Mucosa of gallbladder (tissue), 1 donor: ENCODE data around the gene KDM5C. TPM values are rescaled to one million over a fixed set of nuclear protein-coding genes. Genes with fewer than 3 reads are reported as not detected.

Source experiments
- DNase-seq: peaks from one replicate; pipeline ENCODE4 v3.0.0-alpha.2; 2020; ENCODE audit warnings: low spot score
- total RNA-seq: library from RNA; stranded (reverse); gene quantifications from one replicate; pipeline ENCODE4 v1.2.1, GENCODE V29; 2021
- donor health status: DM: no; HTN: no; CAD: no.

Gene KDM5C
- total RNA-seq, 1 donor from 2014 or later, result 140 TPM

DNA sequence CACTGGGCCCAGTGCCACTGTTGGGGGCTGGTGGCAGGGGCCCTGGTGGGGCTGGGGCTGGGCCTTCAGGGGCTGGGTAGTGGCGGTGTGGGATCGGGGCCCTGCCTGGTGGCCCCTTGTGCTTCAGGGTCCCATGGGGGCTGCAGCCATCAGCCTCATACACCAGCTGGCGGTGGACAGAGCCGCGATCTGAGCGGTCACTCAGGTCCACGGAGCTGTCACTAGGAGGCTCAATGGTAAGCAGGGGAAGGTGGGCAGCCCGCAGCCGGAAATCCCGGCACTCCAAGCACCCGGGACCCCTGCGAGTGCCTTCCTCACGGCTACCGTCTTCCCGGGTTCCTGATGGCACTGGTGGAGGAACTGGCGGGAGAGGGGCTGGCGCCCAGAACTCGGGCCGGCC, 25.5 kb upstream of the KDM5C start:
- DNase-seq, result no peak

DNA sequence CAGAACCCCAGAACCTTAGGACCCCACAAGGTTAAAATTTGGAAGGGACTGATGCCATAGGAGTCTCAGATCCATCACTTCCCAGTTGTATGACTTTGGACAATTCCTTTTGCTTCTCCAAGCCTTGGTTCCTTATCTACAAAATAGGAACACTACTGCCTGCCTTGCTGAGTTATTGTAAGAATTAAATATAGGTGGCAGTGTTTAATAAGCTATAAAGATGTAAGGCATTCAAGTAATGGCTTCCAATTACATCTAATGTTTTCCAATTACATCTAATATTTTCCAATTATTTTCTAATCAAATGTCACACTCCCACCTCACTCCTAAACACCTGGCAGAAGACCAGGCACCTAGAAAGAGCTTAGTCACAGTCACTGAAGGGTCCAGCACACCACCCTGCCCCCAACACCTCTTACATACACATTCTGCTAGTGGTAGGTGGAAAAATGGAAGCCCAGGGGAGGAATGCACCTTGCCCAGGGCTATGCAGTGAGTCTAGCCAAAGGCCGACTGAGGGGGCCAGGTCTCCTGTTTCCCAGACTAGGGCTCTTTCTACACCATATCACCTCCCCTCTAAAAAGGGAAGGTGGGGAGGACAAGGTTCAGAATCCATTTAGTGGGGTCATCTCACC, 24.5 kb upstream of the KDM5C start:
- no peak for DNase-seq

DNA sequence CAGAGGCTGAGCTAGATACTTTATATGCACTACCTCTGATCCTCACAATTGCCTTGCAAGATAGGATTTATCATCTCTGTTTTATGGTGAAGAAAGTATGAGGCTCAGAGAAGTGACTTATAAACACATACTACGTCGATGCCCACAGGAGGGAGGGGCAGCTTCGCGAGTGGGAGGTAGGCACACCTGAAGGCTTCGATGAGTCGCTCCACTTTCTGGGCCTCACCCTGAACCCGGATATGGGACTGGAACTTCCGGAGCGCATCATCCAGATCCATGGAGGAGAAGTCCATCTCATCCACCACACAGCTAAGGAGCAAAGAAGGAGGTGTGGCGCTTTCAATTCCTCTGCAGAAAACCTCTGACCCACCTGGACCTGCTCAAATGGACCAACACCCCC, 22.9 kb upstream of the KDM5C start:
- DNase-seq, result no peak

DNA sequence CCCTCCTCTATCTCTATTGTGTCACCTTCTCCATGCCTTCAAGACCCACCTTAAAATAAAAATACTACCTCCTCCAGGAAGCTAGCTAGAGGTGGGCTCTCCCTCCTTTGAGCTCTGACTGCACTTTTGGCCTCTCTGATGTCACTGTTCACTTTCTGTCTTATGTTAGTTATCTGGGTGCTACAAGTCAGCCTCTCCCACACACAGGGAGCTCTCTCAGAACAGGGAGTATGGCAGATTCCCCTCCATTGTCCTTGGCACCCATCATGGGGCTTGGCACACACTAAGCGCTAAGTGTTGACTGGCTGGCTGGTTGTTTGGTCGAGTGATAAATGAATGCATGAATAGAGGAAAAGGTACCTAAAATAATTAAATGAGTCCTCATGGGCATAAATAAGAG, 21.2 kb upstream of the KDM5C start:
- DNase-seq, result no peak

DNA sequence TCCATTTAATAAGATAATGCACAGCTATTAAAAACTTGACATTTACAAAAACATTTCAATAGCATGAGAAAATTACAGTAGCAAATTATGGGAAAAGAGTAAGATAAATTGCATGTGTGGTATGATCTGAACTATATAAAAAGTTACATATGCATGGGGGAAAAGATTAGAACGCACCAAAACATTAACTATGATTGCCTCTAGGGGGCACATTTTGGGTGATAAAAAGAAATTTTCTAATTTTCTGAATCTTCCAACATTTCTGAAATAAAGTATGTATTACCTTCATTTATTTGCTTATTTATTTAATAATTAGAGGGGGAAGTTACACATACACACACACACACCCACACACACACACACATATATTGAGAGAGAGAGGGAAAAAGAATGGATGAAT, 19.6 kb upstream of the KDM5C start:
- no peak for DNase-seq

DNA sequence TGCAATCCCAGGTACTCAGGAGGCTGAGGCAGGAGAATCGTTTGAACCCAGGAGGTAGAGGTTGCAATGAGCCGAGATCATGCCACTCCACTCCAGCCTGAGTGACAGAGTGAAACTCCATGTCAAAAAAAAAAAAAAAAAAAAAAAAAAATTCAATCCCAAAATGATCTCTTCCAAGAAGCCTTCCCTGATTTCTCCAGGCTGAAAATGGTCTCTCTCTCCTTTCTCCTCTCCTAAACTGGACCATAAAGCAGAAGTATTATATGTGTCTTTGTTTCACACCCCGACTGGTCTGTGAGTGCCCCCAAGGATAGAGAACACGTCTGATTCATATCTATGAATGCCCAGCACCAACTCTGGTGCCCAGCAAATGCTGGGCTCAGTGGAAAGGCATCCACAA, 17.3 kb upstream of the KDM5C start:
- no peak for DNase-seq

DNA sequence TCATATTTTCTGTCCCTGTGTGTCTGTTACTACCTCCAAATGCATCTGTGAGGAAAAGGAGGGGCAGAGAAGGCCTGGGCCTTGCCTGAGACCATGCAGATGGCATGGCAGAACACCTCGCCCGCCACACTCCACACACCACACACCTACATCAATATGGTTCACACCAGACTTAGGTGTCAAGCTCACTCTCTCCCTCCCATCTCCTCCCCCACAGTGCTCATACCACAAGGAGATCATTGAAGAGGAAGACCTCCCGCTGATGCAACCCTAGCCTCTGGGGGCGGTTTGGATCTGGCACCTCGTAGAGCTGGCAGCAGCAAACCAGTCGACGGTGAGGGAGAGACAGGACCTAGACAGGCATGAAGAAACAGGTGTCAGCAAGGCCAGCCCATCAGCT, 16.6 kb upstream of the KDM5C start:
- DNase-seq, result no peak

DNA sequence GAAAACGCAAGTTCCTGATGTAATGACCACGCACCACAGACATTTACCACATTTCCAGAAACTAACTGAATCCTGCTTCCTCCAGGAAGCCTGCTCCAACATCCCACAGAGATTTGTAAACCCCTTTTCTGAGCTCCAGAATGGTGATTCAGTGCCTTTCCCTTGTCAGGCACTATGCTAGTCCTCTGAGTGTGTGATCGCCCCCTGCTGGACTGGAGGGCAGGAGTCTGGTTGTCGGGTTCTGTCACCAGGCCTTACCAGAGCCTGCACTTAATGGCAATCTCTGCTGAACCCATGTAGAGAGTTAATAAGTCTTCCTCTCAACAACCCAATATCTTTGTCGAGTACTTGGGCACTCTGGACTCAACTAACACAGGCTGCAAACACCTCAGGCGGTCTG, 14.5 kb upstream of the KDM5C start:
- no peak for DNase-seq

DNA sequence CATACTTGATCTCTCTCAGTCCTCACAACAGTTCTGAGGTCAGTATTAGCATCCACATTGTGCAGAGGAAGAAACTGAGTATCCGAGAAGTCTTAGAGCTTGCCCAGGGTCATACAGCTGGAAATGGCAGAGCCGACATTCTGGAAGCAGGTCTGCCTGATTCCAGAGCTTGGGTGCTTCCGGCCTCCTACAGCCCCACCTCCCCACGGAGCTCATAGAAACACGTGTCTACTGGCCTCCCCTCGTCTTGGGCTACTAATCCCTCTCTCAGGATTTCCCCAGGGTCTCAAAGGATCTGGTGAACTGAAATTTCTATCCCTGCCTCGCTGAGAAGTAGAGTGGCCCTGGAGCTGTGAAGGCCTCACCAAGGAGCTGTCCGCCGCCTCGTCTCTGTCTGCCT, 12.0 kb upstream of the KDM5C start:
- DNase-seq, result no peak

DNA sequence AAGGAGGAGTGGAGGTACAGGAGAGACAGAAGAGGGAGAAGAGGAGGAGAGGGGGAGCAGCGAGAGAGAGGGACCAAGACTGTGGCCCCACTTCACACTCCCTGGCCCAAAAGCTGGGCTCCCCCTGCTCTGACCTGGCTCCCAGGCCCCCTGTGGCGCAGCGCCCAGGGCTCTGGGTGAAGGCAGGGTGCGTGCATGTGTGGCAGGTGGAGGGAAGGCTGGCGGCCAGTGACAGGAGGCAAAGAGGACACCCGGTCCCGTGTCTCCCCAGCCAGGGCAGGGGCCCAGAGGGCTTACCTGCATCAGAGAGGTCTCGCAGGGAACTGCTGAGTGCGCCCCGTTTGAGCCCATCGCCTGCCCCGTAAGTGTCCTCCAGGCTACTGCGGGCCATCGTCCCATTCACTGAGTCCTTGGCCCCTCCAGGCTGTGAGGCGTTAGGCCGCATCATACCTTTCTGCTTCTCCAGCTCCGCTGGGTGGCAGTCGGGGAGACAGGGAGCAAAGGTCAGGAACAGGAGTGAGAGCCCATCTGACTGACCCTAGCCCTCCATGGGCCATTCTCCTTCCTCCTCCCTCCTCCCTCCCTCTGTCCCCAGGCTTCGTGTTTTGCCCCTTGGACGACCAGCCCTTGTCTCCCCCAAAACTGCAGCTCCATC, 11.1 kb upstream of the KDM5C start:
- no peak for DNase-seq

DNA sequence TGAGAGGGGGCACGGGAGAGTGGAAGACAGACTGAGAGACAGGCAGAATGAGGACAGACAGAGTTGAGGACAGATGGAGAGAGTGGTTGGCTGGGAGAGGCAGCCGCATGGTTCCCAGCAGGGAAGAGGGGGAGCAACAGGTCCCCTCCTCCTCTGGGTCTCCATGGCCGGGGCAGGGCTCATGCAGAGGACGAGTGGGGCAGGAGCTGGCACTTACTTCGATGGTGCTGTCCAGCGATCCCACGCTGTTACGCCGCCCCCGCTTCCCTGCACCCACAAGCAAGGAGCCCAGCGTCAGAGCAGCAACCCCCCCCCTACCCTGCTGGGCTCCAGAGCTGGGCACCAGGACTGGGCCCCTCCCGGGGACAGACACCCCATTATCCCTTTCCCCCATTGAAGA, 10.6 kb upstream of the KDM5C start:
- no peak for DNase-seq

DNA sequence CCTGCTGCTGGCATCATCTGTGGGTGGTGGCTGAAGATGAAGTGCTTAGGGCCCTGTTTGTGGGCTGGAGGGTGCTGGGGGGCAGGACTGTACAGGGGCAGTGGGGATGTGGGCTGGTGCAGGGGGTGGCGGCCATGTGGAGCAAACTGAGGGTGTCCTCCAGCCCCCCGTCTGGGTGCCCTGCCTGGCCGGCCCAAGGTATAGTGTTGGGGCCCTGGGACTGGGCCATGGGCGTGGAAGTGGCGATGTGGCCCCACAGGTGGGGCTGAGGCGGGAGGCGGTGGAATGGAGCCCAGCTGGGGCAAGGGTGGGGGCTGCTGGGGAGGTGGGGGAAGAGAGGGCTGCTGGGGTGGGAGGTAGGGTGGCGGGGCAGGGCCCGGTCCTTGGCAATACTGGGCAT, 9.5 kb upstream of the KDM5C start:
- no peak for DNase-seq

DNA sequence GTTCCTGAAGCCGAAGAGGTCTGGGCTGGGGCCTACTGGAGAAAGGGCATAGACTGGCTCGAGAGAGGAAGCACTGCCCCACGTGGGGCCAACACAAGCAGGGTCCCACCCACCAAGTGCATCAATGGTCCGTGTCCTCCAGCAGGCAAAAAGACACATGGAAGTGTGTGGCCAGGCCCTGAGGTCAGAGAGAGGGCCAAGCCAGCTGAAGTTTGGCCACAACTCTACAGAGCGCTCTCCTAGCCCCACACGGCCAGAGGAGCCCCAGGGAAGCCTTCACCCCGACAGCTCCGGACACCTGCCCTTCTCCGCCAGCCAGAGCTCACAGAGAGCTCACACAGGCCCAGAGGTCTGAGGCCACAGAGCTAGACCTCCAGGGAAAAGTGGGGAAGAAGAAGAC, 8.5 kb upstream of the KDM5C start:
- DNase-seq, result no peak

DNA sequence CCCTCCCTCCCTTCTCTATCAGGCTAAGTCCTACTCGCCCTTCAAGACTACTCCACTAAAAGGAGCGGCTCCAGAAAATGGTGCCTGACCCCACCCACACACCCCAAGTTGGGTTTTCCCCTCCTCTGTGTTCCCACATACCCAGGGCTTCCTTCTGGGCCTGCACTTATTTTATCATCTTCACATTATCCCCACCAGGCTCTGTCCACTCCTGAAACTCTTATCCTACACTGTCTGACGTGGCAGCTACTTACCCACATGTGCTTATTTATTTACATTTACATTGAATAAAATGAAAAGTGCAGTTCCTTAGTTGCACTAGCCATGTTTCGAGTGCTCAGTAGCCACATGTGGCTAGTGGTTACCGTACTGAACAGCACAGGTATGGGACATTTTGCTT, 5.1 kb upstream of the KDM5C start:
- DNase-seq, result no peak

DNA sequence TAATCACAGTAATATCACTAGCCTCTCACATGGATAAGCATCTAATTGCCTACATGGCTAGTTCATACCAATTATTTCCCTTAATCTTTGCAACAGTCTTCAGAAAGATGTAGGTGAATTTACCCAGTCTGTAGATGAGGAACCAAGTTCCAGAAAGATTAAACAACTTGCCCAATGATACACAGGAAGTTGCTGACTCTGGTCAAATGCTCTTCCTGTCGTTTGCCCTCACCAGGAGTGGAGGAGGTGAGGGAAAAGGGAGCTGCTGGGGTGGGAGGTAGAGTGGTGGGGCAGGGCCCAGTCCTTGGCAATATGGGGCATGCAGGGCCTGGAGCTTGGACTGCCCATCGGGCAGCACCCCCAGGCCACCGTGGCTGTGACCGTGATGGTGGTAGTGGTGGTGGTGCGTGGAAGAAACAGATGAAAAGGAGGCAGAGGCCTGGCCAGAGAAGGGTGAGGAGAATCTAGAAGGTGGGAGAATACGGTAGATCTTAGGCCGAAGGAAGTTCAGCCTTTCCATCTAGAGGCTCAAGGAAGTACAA, 2.3 kb upstream of the KDM5C start:
- no peak for DNase-seq

DNA sequence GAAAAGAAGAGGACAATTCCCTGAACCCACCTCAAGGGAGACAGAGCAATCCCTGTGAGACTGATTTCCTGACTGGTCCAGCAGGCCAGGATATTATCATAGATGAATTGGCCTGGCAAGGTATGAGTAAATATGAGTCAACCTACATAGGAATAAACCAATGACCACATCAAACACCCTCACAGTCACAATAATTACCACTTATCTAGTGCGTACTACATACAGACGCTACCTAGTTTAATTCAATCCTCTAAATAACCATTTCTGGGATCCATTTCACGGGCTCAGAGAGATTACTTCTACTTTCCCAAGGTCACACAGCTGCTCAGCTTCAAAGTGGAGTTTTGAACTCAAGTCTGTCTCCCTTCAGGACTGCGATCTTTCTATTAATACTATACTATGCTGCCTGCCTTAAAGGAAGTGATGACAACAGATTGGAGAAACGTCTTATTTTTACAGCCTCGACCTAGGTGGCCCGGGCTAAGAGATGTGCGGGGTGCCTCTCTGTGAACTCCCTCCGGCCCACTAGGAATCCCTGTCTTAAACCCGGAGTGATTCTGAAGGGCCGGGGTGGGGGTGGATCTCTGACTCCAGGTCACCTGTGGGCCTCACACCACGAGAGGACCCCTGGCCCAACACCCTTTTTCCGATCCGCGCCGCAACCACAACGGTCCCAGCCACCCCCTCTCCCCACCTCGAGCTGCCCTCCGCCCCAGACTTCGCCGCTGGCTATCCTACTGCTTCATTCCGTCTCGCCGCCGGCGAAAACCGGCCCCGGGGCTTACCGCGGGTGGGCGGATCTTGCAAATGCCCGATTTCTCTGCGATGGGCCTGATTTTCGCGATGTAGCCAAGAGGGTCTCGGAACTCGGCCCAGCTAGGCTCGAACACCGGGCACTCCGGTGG, 800 bp downstream of the KDM5C start:
- DNase-seq, result no peak

DNA sequence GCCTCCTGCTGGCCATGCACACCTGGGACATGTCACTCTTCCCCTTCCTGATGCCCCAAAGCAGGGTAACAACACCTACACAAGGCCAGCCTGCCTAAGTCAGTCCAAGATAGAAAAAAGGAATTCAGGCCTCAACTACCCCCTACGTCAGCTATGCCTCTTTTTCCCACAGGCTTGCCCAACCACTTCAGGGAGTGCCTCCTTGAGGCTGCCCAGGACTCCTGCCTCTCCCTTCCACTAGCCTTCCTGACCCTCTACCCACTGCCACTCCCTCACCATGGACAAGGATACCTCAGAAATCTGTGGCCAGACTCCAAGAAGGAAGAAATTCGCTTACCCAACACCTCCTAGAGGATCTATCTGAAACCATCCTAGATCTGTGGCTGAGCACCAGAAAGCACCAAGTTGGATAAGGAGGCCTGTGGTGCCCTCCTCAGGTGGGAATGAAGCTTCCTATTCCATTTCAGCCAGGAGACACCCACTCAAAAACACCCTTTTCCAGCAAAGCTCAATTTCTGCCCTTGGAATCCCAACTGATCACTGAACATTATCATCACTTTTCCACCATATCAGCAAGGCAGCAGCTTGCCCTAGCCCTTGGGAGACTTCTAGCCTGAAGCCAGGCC, 1.8 kb downstream of the KDM5C start:
- no peak for DNase-seq

DNA sequence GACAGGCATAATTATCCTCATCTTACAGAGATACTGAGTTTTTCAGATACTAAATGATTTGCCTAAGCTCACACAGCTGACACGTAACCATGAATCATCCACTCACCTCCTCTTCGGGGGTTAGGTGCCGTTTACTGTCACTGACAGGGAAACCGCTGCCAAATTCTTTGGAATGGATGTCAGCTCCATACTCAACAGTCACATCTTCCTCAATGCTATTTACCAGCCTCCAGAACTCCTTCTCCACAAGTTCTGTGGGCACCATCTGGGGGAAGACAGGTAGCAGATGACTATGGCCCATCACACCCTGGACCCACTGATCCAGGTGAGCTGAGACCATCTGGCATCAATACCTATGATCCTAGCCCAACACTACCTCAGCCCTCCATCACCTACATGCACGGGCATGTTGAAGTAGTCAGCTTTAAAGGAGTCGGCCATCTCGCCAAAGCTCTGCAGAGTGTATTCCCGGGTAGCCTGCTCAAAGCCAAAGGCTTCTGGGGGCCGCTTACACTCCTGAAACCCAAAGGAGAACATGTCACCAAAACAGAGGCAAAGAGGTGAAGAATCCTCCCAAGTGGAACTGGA, 13.5 kb downstream of the KDM5C start:
- DNase-seq, result no peak

DNA sequence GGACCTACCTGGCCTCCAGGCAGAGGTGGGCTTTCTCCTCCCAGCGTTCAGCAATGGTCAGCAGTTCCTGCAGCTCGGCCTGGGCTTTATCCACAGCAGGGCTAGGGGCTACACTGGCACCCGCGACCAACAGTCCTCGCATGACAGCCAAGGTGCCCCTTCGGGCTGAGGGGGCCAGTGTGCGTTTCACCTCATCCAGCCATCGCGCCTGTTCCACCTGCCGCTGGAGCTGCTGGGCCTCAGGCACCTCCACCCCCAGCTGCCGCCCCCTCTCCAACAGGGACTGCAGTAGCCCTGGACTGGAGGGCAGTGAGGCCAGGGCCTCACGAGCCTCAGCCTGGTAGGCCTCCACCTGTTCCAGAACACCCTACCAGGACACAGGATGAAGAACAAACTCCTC, 28.3 kb downstream of the KDM5C start:
- no peak for DNase-seq

DNA sequence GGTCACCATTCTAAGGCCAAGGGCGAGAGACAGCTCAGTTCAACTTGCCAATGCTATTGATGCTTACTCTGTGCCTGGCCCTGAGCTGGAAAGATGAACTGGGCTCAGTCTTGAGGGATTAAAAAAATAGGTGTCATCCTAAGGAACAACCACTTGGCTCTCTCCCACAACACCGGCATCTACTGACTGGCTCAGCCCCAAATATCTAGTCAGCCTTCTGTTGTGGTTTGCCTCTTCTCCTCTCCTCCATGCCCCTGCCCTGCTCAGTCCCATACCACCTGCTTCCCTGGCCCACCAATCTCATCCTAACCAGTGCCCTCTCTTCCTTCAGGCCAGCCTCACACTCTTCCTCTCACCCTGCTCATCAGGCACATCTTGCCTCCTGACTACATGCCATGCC, 29.6 kb downstream of the KDM5C start:
- no peak for DNase-seq

DNA sequence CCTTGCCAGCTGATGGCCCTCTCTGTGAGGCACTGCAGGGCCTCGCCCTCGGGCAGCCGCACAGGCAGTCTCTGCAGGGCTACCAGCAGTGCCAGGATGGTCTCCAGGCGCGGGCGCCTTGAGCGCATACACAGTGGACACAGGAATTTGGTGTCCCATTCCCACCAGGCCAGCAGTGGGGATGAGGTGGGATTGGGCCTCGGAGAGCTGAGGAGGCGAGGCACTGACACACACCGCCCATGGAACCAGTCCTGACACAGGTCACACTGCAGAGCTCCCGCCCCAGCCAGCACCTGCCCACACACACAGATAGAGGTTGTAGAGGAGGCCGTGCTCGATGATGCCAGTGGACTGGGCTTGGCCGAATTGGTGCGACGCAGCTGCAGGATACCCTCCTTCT, 30.7 kb downstream of the KDM5C start:
- DNase-seq, result no peak

DNA sequence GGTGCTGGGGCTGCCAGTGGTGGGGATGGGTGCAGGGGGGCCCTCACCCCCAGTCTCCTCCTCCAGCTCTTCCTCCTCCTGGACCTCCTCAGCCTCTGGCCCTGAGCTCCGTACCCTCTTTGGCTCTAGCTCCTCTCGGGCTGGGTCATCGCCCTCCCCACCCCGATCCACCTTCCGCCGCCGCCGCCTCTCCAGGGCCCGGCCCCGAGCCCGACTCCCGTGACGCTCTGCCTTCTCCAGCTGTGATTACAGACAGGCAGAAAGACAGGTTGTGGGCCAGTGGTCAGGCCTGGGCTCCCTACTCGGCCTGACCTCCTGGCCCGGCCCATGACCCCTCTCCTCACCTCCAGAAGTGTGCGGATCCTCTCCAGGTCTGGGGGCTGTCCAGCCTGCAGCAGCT, 31.9 kb downstream of the KDM5C start:
- no peak for DNase-seq
